ENCODE measurements around the gene PAPPA.

Gene PAPPA

GRCh38 chr9:116342061-116342460 is 188.5 kb downstream of the PAPPA start:
- no peak for DNase-seq (ENCODE audit: low read depth in 2 of 3, low spot score in 2 of 3)

DNA sequence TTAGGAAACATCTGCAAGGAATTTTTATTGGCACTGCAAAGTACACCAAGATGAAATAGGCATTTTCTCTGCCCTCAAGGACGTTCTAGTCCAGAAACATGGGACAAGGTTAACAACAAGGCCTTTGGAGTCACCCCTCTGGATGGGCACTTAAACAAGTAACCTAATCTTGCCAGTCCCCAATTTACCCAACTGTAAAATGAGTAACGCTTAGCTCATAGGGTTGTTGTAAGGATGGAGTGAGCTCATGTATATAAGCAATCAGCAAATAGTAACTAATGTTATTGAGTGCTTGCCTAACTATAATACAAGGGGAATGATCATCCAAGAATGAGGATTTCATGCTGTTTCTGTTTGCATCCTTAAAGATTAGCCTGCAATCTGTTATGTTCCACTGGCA is 189.3 kb downstream of the PAPPA start:
- DNase-seq (ENCODE audit: low read depth in 2 of 3, low spot score in 2 of 3), result no peak

DNA sequence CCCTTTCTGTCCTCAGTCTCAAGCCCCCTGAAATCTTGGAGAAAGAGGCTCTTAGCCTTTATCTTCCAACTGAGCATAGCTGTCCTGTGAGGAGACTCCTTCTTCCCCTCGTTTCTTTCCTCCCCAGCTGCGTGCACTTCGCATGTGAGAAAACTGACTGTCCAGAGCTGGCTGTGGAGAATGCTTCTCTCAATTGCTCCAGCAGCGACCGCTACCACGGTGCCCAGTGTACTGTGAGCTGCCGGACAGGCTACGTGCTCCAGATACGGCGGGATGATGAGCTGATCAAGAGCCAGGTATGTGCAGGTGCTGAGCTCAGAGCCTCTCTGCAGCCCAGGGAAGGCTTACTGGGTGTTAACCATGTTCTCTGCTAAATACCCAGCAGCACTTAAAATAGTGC is 190.8 kb downstream of the PAPPA start:
- DNase-seq (ENCODE audit: low read depth in 2 of 3, low spot score in 2 of 3), result no peak

GRCh38 chr9:116345393-116345792 is 191.8 kb downstream of the PAPPA start:
- no peak for DNase-seq (ENCODE audit: low read depth in 2 of 3, low spot score in 2 of 3)

DNA sequence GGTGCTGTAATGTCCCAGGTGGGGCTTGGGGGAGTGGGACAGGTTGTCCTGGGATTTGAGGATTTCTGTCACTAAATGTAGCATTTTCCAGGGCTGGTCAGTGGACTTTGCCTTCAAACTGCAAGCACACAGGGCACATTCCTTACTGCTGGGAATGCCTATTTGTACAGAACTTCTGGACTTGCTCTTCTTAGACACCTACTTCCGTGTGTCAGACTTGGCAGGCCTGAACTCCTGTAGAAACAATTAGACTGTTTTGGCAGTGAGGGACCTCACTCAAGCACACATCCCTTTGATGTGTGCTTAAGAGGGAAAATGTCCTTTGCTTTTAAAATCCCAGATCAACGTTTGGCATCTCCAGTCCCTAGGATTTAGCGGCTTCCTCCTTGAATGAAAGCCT is 192.2 kb downstream of the PAPPA start:
- DNase-seq (ENCODE audit: low read depth in 2 of 3, low spot score in 2 of 3), result no peak

- DNase-seq (ENCODE audit: low read depth in 2 of 3, low spot score in 2 of 3), result no peak
Observed at GRCh38 chr9:116349684-116350083, 196.1 kb downstream of the PAPPA start.

DNA sequence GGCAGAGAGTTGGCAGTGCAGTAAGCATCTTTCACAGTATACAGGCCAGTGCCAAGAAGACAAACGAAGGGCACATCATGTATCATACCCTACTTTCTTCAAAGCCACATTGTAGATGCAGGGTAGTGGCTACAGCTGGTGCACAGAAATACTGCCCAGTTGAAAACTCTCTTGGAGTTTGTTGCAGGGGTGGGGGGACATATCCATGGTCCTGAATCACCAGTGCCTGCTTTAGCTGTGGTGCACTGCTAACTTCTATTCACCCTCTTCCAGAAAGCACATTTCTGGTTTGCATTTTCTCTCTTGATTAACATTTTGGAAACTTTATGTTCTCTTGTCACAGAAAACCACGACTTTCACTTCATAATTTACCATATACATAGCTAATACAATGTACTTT is 196.6 kb downstream of the PAPPA start:
- no peak for DNase-seq (ENCODE audit: low read depth in 2 of 3, low spot score in 2 of 3)

DNA sequence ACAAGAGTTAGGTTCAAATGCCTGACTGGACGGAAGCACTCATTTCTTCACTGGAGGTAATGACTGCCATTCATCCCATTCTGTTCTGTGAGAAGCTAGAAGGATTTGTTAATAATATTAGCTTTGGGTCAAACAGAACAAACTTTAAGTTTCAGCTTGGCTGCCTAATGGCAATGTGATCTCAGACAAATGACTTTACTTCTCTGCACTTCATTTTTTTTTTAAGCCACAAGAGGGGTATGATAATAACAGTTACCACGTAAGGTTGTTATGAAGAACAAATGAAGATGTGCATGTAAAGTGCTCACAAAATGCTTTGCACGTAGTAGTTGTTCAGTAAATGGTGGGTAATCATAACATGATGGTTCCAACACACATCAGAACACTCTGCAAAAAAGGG is 199.4 kb downstream of the PAPPA start:
- no peak for DNase-seq (ENCODE audit: low read depth in 2 of 3, low spot score in 2 of 3)

DNA sequence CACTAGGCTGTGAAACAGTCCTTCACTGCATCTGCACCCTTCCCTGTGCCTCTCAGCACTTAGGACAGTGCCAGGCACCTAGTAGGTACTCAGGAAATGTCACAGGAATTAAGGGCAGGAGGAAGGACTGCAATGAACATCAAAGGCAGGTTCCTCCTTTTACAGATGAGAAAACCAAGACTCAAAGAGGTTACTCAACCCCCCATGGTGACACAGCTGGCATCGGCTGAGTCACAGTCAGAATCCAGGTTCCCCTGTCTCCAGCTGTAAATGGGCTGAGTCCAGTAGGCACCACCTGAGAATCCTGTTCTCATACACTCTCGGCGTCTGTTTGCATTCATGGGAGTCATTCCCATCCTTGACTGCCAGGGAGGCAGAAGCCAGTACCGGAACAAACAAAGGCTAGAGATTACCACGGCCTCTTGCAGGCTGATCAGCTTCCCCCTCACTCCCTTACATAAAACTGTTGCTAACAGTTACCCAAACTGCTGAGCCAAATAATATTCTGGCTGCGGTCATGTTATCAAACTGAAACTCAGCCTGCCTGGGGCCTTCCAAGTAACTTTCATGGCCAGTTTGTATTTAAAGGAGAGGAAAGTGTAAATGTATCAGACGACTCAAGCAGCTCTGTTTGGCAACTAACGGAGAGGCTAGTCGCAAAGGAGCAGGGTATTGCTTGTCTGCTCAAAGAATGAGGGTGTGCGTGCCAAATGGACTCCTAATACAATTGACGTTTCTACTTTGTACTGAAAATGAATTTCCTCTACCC is 201.7 kb downstream of the PAPPA start:
- no peak for DNase-seq (ENCODE audit: low read depth in 2 of 3, low spot score in 2 of 3)

- no peak for DNase-seq (ENCODE audit: low read depth in 2 of 3, low spot score in 2 of 3)
Observed at GRCh38 chr9:116358251-116358650, 204.7 kb downstream of the PAPPA start.

DNA sequence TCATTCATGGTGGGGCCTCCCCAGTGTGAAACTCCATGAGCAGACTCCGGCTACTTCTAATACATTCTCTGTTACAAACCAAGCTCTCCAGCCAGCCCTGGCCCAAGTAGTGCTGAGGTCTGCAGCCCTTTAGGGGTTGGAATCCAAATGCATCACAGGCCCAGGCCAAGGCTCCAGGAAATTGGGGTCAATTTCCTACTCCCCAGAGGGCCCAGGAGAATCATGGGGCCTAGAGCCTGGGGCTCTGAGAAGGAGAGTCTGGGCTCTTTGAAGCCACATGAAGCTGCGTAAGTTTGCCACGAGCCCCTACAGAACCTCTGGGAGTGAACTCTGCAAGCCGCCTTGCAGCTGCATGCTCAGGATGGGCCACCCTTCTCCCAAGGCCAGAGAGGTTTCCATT is 206.4 kb downstream of the PAPPA start:
- DNase-seq (ENCODE audit: low read depth in 2 of 3, low spot score in 2 of 3), result no peak

DNA sequence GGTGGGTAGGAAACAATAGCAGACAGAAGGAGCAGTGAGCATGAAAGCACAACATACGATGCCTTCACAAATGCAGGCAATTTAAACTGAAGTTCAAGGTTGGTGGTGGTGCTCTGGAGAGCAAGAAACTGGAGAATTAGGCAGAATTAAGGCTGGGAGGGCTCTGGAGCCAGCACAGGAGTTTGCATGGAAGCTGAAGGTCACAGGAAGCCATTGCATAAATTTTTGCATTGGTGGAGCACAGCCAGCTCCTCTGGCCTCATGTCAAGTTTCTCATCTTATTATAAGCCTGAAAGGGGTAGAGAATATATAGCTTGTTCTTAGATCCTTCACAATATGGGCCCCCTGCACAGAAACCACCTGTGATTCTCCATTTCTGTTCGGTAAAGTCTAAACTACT is 207.4 kb downstream of the PAPPA start:
- no peak for DNase-seq (ENCODE audit: low read depth in 2 of 3, low spot score in 2 of 3)

GRCh38 chr9:116361547-116361946 is 208.0 kb downstream of the PAPPA start:
- DNase-seq (ENCODE audit: low read depth in 2 of 3, low spot score in 2 of 3), result no peak

DNA sequence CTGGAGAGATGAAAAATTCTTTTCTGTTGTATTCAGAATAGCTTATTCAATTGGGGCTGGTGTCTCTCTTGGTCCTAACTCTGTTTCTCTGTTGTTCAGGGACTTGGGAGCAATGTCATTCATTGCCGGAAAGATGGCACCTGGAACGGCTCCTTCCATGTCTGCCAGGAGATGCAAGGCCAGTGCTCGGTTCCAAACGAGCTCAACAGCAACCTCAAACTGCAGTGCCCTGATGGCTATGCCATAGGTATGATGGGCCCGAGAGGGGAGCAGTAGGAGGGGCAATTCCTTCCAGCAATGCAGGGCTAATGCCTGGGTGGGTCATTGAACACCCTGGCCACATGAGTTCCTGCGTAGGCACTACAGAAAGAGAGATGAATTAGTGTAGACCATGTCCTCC is 208.9 kb downstream of the PAPPA start:
- DNase-seq (ENCODE audit: low read depth in 2 of 3, low spot score in 2 of 3), result no peak

- DNase-seq (ENCODE audit: low read depth in 2 of 3, low spot score in 2 of 3), result no peak
Observed at GRCh38 chr9:116365056-116365471, 211.5 kb downstream of the PAPPA start.

DNA sequence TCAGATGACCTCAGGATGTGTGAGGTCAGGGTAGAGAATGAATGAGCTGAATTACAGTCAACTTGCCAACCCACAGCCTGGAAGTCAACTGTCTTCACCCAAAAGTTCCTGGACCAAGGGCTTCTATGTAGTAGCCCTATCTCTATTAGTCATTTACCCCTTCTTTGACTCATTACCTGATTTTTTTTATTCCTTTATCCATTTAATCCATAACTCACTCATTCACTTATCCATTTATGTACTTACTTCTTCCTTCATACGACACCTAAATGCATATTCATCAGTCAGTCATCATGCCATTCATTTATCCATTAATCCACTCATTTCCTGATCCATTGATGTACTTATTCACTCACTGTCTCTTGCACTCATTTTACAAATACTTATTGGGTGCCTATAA is 212.7 kb downstream of the PAPPA start:
- DNase-seq (ENCODE audit: low read depth in 2 of 3, low spot score in 2 of 3), result no peak

DNA sequence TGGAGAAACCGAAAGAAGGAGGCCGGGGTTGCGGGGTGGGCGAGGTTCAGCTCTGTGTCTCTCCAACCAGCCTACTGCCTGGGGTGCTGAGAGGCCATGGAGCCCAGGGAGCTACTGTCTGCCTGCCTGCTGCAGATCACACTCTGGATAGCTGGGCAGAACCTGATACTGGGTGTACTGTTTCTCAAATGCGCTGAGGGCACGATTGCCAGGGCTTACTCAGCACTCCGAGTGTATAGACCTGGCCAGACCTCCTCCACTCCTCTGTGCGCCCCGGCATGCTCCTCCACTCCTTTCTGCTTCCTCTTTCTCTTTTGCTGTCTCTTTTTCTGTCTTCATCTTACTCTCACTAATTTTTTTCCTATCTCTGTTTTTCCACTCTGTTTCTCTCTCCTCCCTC is 215.1 kb downstream of the PAPPA start:
- no peak for DNase-seq (ENCODE audit: low read depth in 2 of 3, low spot score in 2 of 3)

DNA sequence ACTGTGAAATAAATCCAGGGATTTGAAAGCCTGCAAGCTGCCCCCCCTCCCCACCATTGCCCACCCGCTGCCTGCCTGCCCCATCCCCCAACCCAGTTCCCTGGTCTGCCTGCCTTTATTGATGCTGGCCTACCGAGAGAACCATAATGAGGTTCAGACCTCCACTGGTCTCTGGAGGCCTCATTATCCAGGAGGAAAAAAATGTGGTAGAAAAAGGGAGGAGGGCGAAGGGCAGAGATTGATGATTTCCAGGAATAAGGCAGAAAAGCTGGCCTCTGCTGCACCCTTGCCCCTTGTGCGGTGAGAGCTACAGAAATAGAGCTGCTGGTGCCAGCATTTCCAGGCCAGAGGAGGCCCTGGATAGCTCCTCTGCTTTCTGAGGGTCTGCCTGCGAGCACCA is 216.1 kb downstream of the PAPPA start:
- DNase-seq (ENCODE audit: low read depth in 2 of 3, low spot score in 2 of 3), result no peak

DNA sequence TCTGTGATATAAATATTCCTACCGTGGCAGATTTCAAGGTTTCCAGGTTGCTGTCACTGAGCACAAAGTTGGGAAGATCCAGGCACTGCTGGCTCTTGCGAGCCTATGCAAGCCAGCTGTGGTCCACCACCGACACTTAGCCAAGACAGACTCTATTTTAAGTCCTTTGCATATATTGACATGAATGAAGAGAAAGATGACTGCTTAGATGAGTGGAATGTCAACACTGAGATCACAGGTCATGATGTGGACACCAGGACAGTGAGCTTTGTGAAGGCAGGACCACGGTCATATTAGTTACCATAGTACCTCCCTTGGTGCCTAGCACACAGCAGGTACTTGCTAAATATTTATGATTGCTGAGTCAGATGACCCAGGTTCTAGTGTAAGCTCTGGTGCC is 217.0 kb downstream of the PAPPA start:
- DNase-seq (ENCODE audit: low read depth in 2 of 3, low spot score in 2 of 3), result no peak

GRCh38 chr9:116372081-116372673 is 218.6 kb downstream of the PAPPA start:
- no peak for DNase-seq (ENCODE audit: low read depth in 2 of 3, low spot score in 2 of 3)

GRCh38 chr9:116372786-116373185 is 219.2 kb downstream of the PAPPA start:
- DNase-seq (ENCODE audit: low read depth in 2 of 3, low spot score in 2 of 3), result no peak

DNA sequence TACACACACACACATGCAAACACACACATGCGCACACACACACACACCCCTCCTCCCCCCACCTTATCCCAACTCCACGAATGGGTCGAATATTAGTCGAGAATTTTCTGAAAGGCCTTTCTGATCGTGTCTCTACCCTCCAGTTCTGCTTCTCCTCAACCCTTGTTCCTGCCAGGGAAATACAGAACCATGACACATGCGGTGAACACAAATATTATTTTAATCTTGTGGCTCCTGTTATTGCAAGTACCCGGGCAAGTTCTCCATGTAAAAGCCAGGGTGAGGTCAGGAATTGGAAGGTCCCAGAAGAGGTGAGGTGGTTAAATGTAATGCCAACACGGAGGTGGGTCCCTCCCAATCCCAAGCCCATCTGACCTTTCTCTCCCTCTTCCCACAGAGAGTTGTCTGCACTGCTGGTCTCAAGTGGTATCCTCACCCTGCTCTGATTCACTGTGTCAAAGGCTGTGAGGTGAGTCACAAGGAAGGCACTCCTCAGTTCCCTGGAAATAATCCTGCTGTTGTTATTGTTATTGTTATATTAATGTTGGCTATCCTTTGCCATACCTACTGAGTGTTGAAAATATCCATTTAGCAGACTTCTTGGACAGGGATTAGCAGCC is 223.7 kb downstream of the PAPPA start:
- no peak for DNase-seq (ENCODE audit: low read depth in 2 of 3, low spot score in 2 of 3)

- no peak for DNase-seq (ENCODE audit: low read depth in 2 of 3, low spot score in 2 of 3)
Observed at GRCh38 chr9:116378873-116379272, 225.3 kb downstream of the PAPPA start.

Measured in activated CD8-positive, alpha-beta memory T cell treated with anti-CD3 and anti-CD28 coated beads for 48 hours (primary cell).